K562 (cell line): Measurements from ENCODE around the gene EFHC1. TPM values are rescaled to one million over a fixed set of nuclear protein-coding genes. Genes with fewer than 3 reads are reported as not detected.
A peak's percentile ranks its signal among the peaks of the same experiment; 100 is the strongest.

Source experiments
- ARID3B ChIP-seq: fragments of 250-450 bp; sonication (Bioruptor Pico); IDR thresholded peaks from 2 replicates; pipeline ENCODE4 v1.4.0; 2020; ENCODE audit warnings: borderline replicate concordance
- CBFA2T3 ChIP-seq: fragments of 450-650 bp; IDR thresholded peaks from 2 replicates; pipeline ENCODE4 v1.6.1; 2017
- CCNT2 ChIP-seq: IDR thresholded peaks from 2 replicates; pipeline ENCODE4 v1.6.1; 2011; ENCODE audit warnings: borderline replicate concordance, low read depth, mild to moderate bottlenecking, moderate library complexity, mixed read lengths, low read length; ENCODE audit not compliant: insufficient read length; ENCODE audit errors: extremely low read depth
- CSDE1 ChIP-seq, 2 experiments: fragments of 450-650 bp; IDR thresholded peaks; 2 replicates each; pipeline ENCODE4 v1.6.1; 2016; ENCODE audit warnings: mild to moderate bottlenecking in 1 of 2
- EP300 ChIP-seq: IDR thresholded peaks from 2 replicates; pipeline ENCODE4 v1.6.1; 2012; ENCODE audit warnings: low read length, improper control_type of control experiment
- ETV5 ChIP-seq: sonication (generic); formaldehyde crosslinking; IDR thresholded peaks from 2 replicates; pipeline ENCODE4 v1.4.0; 2020; ENCODE audit warnings: low read depth, mild to moderate bottlenecking, missing genetic modification reagents
- FOXK2 ChIP-seq, 2 experiments: fragments of 450-650 bp; IDR thresholded peaks in 1 of 2; conservative IDR thresholded peaks in 1 of 2; 2 replicates each; pipeline ENCODE4 v1.6.1; 2016; ENCODE audit warnings: low read depth in 2 of 2, mild to moderate bottlenecking in 1 of 2
- JUND ChIP-seq, 2 experiments: IDR thresholded peaks; 2 replicates in 1 of 2; 3 replicates in 1 of 2; pipeline ENCODE4 v1.6.1; 2011; ENCODE audit warnings: borderline replicate concordance in 2 of 2, low read depth in 2 of 2, low read length in 2 of 2, improper control_type of control experiment in 1 of 2, missing biosample characterization in 1 of 2, missing genetic modification characterization in 1 of 2, missing genetic modification reagents in 1 of 2
- KLF13 ChIP-seq: fragments of 450-650 bp; IDR thresholded peaks from 2 replicates; pipeline ENCODE4 v1.6.1; 2016; ENCODE audit warnings: missing genetic modification characterization, low read depth, mild to moderate bottlenecking, missing compliant biosample characterization, moderate library complexity, borderline replicate concordance
- L3MBTL2 ChIP-seq: fragments of 450-650 bp; IDR thresholded peaks from 2 replicates; pipeline ENCODE4 v1.6.1; 2016; ENCODE audit warnings: mild to moderate bottlenecking, moderate library complexity
- PHB2 ChIP-seq: fragments of 450-650 bp; IDR thresholded peaks from 2 replicates; pipeline ENCODE4 v1.6.1; 2017; ENCODE audit warnings: low read depth
- PHF20 ChIP-seq: fragments of 450-650 bp; IDR thresholded peaks from 2 replicates; pipeline ENCODE4 v1.6.1; 2018; ENCODE audit not compliant: partially characterized antibody
- POLR2AphosphoS2 ChIP-seq: IDR thresholded peaks from 2 replicates; pipeline ENCODE4 v1.6.1; 2012; ENCODE audit warnings: low read length, improper control_type of control experiment
- PPARD ChIP-seq: fragments of 250-450 bp; sonication (Bioruptor Pico); IDR thresholded peaks from 2 replicates; pipeline ENCODE4 v1.8.0; 2022; ENCODE audit warnings: inconsistent platforms, mild to moderate bottlenecking, moderate library complexity
- PREB ChIP-seq: sonication (generic); formaldehyde crosslinking; IDR thresholded peaks from 2 replicates; pipeline ENCODE4 v1.8.1; 2023; ENCODE audit warnings: mild to moderate bottlenecking, missing genetic modification reagents
- SIRT6 ChIP-seq: IDR thresholded peaks from one replicate; pipeline ENCODE4 v1.6.1; 2012; ENCODE audit warnings: low read depth, mild to moderate bottlenecking, control low read depth, inconsistent platforms, low read length, moderate library complexity
- SLC30A9 ChIP-seq: fragments of 250-450 bp; sonication (Bioruptor Pico); IDR thresholded peaks from 2 replicates; pipeline ENCODE4 v1.8.0; 2022; ENCODE audit warnings: mild to moderate bottlenecking, moderate library complexity
- SMARCA4 ChIP-seq: fragments of 450-650 bp; IDR thresholded peaks from 2 replicates; pipeline ENCODE4 v1.6.1; 2016
- ZC3H11A ChIP-seq: IDR thresholded peaks from 2 replicates; pipeline ENCODE4 v1.6.1; 2012; ENCODE audit warnings: low read depth, low read length, improper control_type of control experiment
- ZNF146 ChIP-seq: IDR thresholded peaks from one replicate; pipeline ENCODE4 v1.6.1; 2018; ENCODE audit warnings: missing compliant biosample characterization; ENCODE audit not compliant: unreplicated experiment
- ZNF253 ChIP-seq: fragments of 250-450 bp; sonication (Bioruptor Pico); conservative IDR thresholded peaks from 2 replicates; pipeline ENCODE4 v1.6.1; 2021; ENCODE audit warnings: mild to moderate bottlenecking
- ZNF507 ChIP-seq: conservative IDR thresholded peaks from 2 replicates; pipeline ENCODE4 v1.6.1; 2017; ENCODE audit warnings: missing genetic modification characterization, missing compliant biosample characterization
- polyA plus RNA-seq, 8 experiments: library from polyadenylated mRNA; depleted of rRNA in 4 of 8; stranded (reverse) in 5 of 8; unstranded in 3 of 8; fragments of >200 nt; fragmentation: Nextera tagmentation in 2 of 8; fragmentation: Illumina TruSeq in 1 of 8; extraction: Ambion mirVana in 2 of 8; extraction: Trizol in 1 of 8; gene quantifications; 2 replicates each; pipeline versions ENCODE4 v1.2.1 to v1.2.3, GENCODE V29; 2011 to 2014; ENCODE audit warnings: inconsistent platforms in 1 of 8, missing spikeins in 1 of 8
- total RNA-seq, 7 experiments: library from RNA; depleted of rRNA in 6 of 7; stranded (reverse); fragments of >200 nt in 6 of 7; fragmentation: Illumina TruSeq in 2 of 7; extraction: Trizol in 2 of 7; gene quantifications; 2 replicates each; pipeline versions ENCODE4 v1.2.1 to v1.2.3, GENCODE V29; 2011 to 2021; ENCODE audit warnings: low replicate concordance in 1 of 7
- TF ChIP-seq, protein P1 (sequence below): sonication (generic); IDR thresholded peaks from 2 replicates; pipeline ENCODE4 v1.6.1; 2016
- TF ChIP-seq, protein P2 (sequence below), 2 experiments: fragments of 450-650 bp in 1 of 2; sonication (generic) in 1 of 2; formaldehyde crosslinking; conservative IDR thresholded peaks; 2 replicates each; pipeline versions ENCODE4 v1.4.0 to v1.8.1; 2020 to 2022; ENCODE audit warnings: mild to moderate bottlenecking in 1 of 2, missing genetic modification reagents in 1 of 2
- TF ChIP-seq, protein P3 (sequence below): fragments of 250-450 bp; sonication (Bioruptor Pico); IDR thresholded peaks from 2 replicates; pipeline ENCODE4 v1.5.0; 2020; ENCODE audit warnings: mild to moderate bottlenecking

Gene EFHC1
- total and polyA plus RNA-seq, 9 of the 15 experiments (the other 6 are each of a cell fraction or from before 2014, with no cell fraction given) = 9.5 to 31.0 (median 14.9) TPM

DNA sequence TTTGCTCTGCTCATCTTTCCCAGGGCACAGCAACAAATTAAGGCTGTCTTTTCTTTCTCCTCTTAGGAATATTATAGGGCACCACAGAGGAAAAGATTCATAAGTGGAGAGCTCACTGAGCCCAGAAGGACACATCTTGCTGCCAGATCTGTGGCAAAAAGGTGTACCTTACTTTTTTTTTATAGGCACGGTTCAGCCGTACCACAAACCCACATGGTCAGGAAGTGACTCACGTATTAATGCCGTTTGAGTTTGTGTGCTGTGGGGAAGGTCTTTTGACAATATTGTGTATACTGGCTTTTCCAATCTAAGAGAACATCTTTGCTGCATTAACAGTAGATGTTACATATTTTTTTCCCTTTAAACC is 29.8 kb upstream of the EFHC1 start (continued):
- TF ChIP-seq, protein P1, sequence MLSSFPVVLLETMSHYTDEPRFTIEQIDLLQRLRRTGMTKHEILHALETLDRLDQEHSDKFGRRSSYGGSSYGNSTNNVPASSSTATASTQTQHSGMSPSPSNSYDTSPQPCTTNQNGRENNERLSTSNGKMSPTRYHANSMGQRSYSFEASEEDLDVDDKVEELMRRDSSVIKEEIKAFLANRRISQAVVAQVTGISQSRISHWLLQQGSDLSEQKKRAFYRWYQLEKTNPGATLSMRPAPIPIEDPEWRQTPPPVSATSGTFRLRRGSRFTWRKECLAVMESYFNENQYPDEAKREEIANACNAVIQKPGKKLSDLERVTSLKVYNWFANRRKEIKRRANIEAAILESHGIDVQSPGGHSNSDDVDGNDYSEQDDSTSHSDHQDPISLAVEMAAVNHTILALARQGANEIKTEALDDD = peak; percentile 72
- no peak for TF ChIP-seq ZNF146
- TF ChIP-seq PREB (CRISPR knock-in tag) = no peak
- no peak for TF ChIP-seq PHF20
- 0 out of 2 replicates have a peak, but pooled peaks have one; percentile 11 for TF ChIP-seq L3MBTL2
- TF ChIP-seq ZNF507 (tag) = no peak
- TF ChIP-seq KLF13 (tag) = no peak
- TF ChIP-seq CCNT2 = no peak
- TF ChIP-seq, protein P2, sequence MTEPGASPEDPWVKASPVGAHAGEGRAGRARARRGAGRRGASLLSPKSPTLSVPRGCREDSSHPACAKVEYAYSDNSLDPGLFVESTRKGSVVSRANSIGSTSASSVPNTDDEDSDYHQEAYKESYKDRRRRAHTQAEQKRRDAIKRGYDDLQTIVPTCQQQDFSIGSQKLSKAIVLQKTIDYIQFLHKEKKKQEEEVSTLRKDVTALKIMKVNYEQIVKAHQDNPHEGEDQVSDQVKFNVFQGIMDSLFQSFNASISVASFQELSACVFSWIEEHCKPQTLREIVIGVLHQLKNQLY (CRISPR knock-in tag; conservative IDR thresholded peaks at IDR 0.05) = no peak
- TF ChIP-seq ARID3B (CRISPR knock-in tag) = no peak
- TF ChIP-seq JUND (IDR thresholded peaks at IDR 0.05; ENCODE audit: borderline replicate concordance, low read depth, low read length) = peak; percentile 90
- TF ChIP-seq JUND (tag; IDR thresholded peaks at IDR 0.05; ENCODE audit: borderline replicate concordance, low read depth, low read length) = peak; percentile 77
- no peak for TF ChIP-seq CSDE1 (IDR thresholded peaks at IDR 0.05)
- no peak for TF ChIP-seq ZNF253 (CRISPR knock-in tag)
- TF ChIP-seq CBFA2T3 = peak; percentile 44; the same call in 1 of the 2 replicates
- no peak for TF ChIP-seq SLC30A9 (CRISPR knock-in tag)
- TF ChIP-seq, protein P3, sequence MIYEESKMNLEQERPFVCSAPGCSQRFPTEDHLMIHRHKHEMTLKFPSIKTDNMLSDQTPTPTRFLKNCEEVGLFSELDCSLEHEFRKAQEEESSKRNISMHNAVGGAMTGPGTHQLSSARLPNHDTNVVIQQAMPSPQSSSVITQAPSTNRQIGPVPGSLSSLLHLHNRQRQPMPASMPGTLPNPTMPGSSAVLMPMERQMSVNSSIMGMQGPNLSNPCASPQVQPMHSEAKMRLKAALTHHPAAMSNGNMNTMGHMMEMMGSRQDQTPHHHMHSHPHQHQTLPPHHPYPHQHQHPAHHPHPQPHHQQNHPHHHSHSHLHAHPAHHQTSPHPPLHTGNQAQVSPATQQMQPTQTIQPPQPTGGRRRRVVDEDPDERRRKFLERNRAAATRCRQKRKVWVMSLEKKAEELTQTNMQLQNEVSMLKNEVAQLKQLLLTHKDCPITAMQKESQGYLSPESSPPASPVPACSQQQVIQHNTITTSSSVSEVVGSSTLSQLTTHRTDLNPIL = no peak
- no peak for TF ChIP-seq SIRT6
- 0 out of 4 replicates have a peak, but pooled peaks of 1 of the 2 experiments have one; percentile 26 for TF ChIP-seq FOXK2 (conservative IDR thresholded peaks at IDR 0.05 in 1 of 2, IDR thresholded peaks at IDR 0.05 in 1 of 2; ENCODE audit: low read depth in 2 of 2)
- TF ChIP-seq PPARD (CRISPR knock-in tag) = no peak
- peak; percentile 74 for TF ChIP-seq SMARCA4
- no peak for TF ChIP-seq ZC3H11A
- TF ChIP-seq POLR2AphosphoS2 = no peak
- peak; percentile 59 for TF ChIP-seq EP300
- no peak for TF ChIP-seq PHB2
- peak; percentile 93 for TF ChIP-seq ETV5 (CRISPR knock-in tag)
